Activated B cell treated with CpG ODN at 0.5 μM for 24 hours (primary cell): ENCODE measurements around the gene ZHX3. TPM values are rescaled to one million over a fixed set of nuclear protein-coding genes. Genes with fewer than 3 reads are reported as not detected.

ENCODE experiments used
- ATAC-seq: fragments of 200-7000 bp; cut with Tn5 transposase; one replicate; pipeline ENCODE4 v1.10.0; 2021; ENCODE audit warnings: low read depth, mild to moderate bottlenecking, moderate library complexity
- CTCF ChIA-PET: fragments of 350-600 bp; sonication (Branson Sonifier 250); formaldehyde crosslinking; loops from one replicate; lab custom pipeline; 2021; ENCODE audit warnings: antibody characterized with exemption; lab: Charles Lee
- POLR2A ChIA-PET: fragments of 350-600 bp; sonication (Branson Sonifier 250); formaldehyde crosslinking; loops from one replicate; lab custom pipeline; 2021; ENCODE audit warnings: antibody characterized with exemption; lab: Charles Lee
- DNase-seq: peaks from one replicate; pipeline ENCODE4 v3.0.0; 2022
- H3K27ac Mint-ChIP-seq: one replicate; pipeline ENCODE4 v1.8.0; 2020; ENCODE audit warnings: mixed read lengths
- H3K27me3 Mint-ChIP-seq: one replicate; pipeline ENCODE4 v1.8.0; 2021; ENCODE audit warnings: mixed read lengths
- H3K36me3 Mint-ChIP-seq: one replicate; pipeline ENCODE4 v1.8.0; 2021; ENCODE audit warnings: low read depth, mixed read lengths
- H3K4me1 Mint-ChIP-seq: one replicate; pipeline ENCODE4 v1.8.0; 2021; ENCODE audit warnings: mixed read lengths
- H3K4me3 Mint-ChIP-seq: one replicate; pipeline ENCODE4 v1.8.0; 2020; ENCODE audit warnings: mild to moderate bottlenecking, mixed read lengths
- H3K9me3 Mint-ChIP-seq: one replicate; pipeline ENCODE4 v1.8.0; 2020; ENCODE audit warnings: mixed read lengths
- intact Hi-C: fragments of 100-400 bp; cut with micrococcal nuclease; formaldehyde crosslinking; loops from one replicate; pipeline ENCODE4 v1.15.1; 2024
- total RNA-seq: library from RNA; stranded (reverse); gene quantifications from 2 replicates; pipeline ENCODE4 v1.2.3, GENCODE V29; 2022
- TF ChIP-seq, protein P1 (sequence below): fragments of 200-600 bp; IDR thresholded peaks from one replicate; pipeline ENCODE4 v1.8.0; 2022; ENCODE audit warnings: antibody characterized with exemption, mild to moderate bottlenecking

The ZHX3 gene
- total RNA-seq, 1 donor from 2014 or later: 21.2 TPM

DNA sequence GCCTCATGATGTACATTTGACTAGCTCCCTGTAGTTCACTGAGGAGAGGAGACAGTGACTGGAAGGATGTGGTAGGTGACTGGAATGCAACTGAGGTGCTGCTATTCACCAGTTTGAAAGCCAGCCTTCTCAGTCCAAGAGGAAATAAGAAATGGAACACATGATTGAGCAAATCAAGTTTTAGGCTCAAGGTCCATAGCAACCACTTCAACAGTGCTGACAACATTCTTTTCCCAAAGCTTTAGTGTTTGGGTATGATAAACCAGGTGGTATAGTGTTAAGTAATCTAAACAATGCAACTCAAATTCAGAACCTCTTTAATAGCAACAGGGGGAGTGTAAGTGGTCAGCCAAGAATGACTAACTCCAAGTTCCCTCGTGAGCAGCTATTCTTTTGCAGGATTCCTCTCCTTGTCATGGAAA is 9.2 kb downstream of the ZHX3 start:
- H3K27me3 Mint-ChIP-seq: no peaks in the 10 kb centered on the region
- H3K4me3 Mint-ChIP-seq: no peak overlapping the region
- DNase-seq (no peak), ATAC-seq (no peak)
- TF ChIP-seq, protein P1, sequence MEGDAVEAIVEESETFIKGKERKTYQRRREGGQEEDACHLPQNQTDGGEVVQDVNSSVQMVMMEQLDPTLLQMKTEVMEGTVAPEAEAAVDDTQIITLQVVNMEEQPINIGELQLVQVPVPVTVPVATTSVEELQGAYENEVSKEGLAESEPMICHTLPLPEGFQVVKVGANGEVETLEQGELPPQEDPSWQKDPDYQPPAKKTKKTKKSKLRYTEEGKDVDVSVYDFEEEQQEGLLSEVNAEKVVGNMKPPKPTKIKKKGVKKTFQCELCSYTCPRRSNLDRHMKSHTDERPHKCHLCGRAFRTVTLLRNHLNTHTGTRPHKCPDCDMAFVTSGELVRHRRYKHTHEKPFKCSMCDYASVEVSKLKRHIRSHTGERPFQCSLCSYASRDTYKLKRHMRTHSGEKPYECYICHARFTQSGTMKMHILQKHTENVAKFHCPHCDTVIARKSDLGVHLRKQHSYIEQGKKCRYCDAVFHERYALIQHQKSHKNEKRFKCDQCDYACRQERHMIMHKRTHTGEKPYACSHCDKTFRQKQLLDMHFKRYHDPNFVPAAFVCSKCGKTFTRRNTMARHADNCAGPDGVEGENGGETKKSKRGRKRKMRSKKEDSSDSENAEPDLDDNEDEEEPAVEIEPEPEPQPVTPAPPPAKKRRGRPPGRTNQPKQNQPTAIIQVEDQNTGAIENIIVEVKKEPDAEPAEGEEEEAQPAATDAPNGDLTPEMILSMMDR: no peak
- H3K9me3 Mint-ChIP-seq: no peaks in the 10 kb centered on the region
- peaks cover 28% of the 10 kb centered on the region for H3K4me1 Mint-ChIP-seq
- peaks cover 2% of the 10 kb centered on the region for H3K36me3 Mint-ChIP-seq
- POLR2A ChIA-PET: interaction anchor here (0.5 to 1.3 kb wide), 3 partner anchors 9 to 62 kb away, joined by 3 read pairs; partner anchors contain the start of gene ZHX3
- intact Hi-C loops: no loop called here
- H3K27ac Mint-ChIP-seq: no peak overlapping the region
- CTCF ChIA-PET: interaction anchor here (1.4 to 4.8 kb wide), 2 partner anchors 31 to 76 kb away, joined by 4 to 21 read pairs; partner anchors contain the start of gene LPIN3

DNA sequence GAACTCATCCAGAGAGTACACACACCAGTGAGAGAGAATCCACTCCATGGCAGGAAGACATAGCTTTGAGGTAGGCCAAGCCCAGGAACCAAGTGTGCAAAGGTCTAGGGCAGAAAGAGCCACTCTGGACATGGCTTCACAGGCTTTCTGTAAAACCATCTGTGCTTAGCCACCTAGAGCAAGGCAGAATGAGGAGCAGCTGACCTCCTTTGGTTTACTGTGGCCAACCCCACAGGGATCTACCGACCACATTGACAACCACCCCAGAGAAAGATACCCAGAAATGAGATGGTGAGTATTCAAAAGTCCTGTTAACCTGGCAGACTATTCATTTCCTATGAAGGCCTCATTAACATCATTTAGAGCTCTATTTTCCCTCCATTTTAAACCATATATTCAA is 10.5 kb downstream of the ZHX3 start:
- Mint-ChIP-seq H3K36me3 (peaks cover 2% of the 10 kb centered on the region), H3K9me3 (no peaks in the 10 kb centered on the region), H3K4me3 (no peak overlapping the region), H3K27me3 (no peaks in the 10 kb centered on the region), H3K27ac (peak overlapping the region; percentile 83), H3K4me1 (peaks cover 28% of the 10 kb centered on the region)
- CTCF ChIA-PET: interaction anchor here (2.1 to 4.8 kb wide), 3 partner anchors 32 to 172 kb away, joined by 8 to 21 read pairs (median 16); partner anchors contain the start of gene LPIN3
- intact Hi-C loops: no loop called here
- ATAC-seq: no peak
- no peak for DNase-seq
- POLR2A ChIA-PET: interaction anchor here (1.0 to 5.2 kb wide), 6 partner anchors 9 to 386 kb away, joined by 3 to 54 read pairs (median 4); partner anchors contain the start of gene ZHX3
- TF ChIP-seq, protein P1: no peak

DNA sequence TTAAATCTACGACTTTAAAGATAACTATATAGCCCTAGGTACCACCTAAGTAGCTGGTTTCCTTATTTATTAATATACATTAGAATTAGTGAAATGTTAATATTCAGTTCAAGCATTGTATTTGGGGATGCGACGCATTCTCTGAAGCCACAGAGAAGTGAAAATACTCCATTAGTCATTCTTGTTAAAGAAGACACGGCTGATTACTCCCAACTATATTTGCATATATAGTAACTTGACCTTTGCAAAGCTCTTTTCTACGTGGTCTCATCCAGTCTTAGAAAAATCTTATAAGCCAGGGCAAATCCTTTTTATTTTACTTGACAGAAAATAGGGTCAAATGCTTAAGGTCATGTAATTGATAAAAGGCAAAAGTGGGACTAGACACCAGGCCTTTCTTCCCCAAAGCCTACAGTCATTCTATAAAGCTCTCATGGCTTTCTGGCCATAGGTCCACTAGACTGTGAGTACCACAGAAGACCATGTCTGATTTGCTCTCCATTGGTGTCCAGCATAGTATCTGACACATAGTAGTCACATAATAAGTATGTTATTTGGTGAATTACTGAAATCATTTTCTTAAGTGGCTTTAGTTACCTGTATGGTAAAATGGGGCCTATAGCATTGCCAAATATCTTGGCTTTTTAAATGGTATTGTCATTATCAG is 11.3 kb downstream of the ZHX3 start:
- POLR2A ChIA-PET: interaction anchor here (1.0 to 5.2 kb wide), 10 partner anchors 10 to 168 kb away, joined by 3 to 54 read pairs (median 4); partner anchors contain the start of gene ZHX3
- DNase-seq: no peak
- peaks cover 28% of the 10 kb centered on the region for H3K4me1 Mint-ChIP-seq
- no peaks in the 10 kb centered on the region for H3K36me3 Mint-ChIP-seq
- H3K27me3 Mint-ChIP-seq: no peaks in the 10 kb centered on the region
- CTCF ChIA-PET: interaction anchor here (2.1 to 4.8 kb wide), 3 partner anchors 33 to 171 kb away, joined by 8 to 21 read pairs (median 16); partner anchors contain the start of gene LPIN3
- H3K9me3 Mint-ChIP-seq: no peaks in the 10 kb centered on the region
- intact Hi-C loops: loop anchor here (1.0 kb wide), 2 partner anchors 11 to 57 kb away; partner anchors contain the start of gene ZHX3
- ATAC-seq: peak; percentile 88
- H3K27ac Mint-ChIP-seq: peak overlapping the region; percentile 83
- peak overlapping the region; percentile 67 for H3K4me3 Mint-ChIP-seq
- TF ChIP-seq, protein P1: no peak

DNA sequence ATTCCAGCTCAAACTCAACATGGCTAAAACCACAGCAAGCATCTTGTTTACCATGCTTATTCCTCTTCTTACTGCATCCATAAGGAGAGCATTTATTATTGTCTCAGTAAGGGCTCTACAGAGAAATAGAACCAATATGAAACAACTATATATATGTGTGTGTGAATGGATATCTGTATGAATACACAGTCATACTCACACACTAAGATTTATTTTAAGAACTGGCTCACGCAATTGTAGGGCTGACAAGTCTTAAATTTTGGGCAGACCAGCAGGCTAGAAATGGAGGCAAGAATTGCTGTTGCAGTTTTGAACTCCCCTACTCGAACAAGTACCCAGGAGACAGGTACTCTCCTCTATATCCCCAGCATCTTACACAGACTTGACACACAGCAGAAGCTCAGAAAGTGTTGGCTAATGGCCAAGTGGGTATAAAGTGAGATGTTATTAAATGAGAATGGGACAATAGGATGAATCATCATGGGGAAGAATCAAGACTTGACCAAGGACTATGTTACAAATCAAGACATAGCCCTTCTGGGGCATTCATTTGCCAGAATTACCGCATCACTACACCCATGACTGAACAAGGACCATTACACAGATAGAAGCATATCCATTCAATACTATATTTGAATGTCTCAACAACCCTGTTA is 13.0 kb downstream of the ZHX3 start:
- intact Hi-C loops: no loop called here
- H3K27ac Mint-ChIP-seq: peak overlapping the region; percentile 60
- no peaks in the 10 kb centered on the region for H3K27me3 Mint-ChIP-seq
- CTCF ChIA-PET: interaction anchor here (3.1 to 4.8 kb wide), 2 partner anchors 35 to 131 kb away, joined by 16 to 21 read pairs; partner anchors contain the start of gene LPIN3
- no peak for ATAC-seq
- H3K36me3 Mint-ChIP-seq: no peaks in the 10 kb centered on the region
- H3K4me3 Mint-ChIP-seq: no peak overlapping the region
- no peaks in the 10 kb centered on the region for H3K9me3 Mint-ChIP-seq
- TF ChIP-seq, protein P1: no peak
- no peak for DNase-seq
- peaks cover 33% of the 10 kb centered on the region for H3K4me1 Mint-ChIP-seq
- POLR2A ChIA-PET: interaction anchor here (1.5 to 5.2 kb wide), 2 partner anchors 11 kb away, joined by 3 to 54 read pairs; partner anchors contain the start of gene ZHX3
